SU-DHL-6 (cell line): ENCODE results near the gene MROH2B.

Experiments
- H2AFZ ChIP-seq: fragments of 200-600 bp; sonication (generic); 2 replicates; pipeline ENCODE4 v1.6.1; 2014; ENCODE audit warnings: low read depth, mild to moderate bottlenecking, moderate library complexity, mixed read lengths, antibody characterized with exemption, low read length; ENCODE audit not compliant: severe bottlenecking
- H3F3A ChIP-seq: fragments of 200-600 bp; shearing (Covaris generic); 2 replicates; pipeline ENCODE4 v1.6.0; 2016; ENCODE audit warnings: antibody characterized with exemption, mild to moderate bottlenecking; ENCODE audit not compliant: insufficient read depth
- H3K27ac ChIP-seq: fragments of 200-600 bp; sonication (generic); 2 replicates; pipeline ENCODE4 v1.5.1; 2016; ENCODE audit warnings: low read depth, mild to moderate bottlenecking, low read length, moderate library complexity, mixed read lengths
- H3K27me3 ChIP-seq: fragments of 200-600 bp; sonication (generic), shearing (Covaris generic); 2 replicates; pipeline ENCODE4 v1.6.0; 2014; ENCODE audit warnings: mild to moderate bottlenecking, low read length
- H3K36me3 ChIP-seq: fragments of 200-600 bp; sonication (generic); 2 replicates; pipeline ENCODE4 v1.6.1; 2014; ENCODE audit warnings: mild to moderate bottlenecking, low read length, mixed read lengths
- H3K4me2 ChIP-seq: fragments of 300-600, 200-600 bp; shearing (Covaris generic), sonication (generic); 2 replicates; pipeline ENCODE4 v1.6.0; 2014; ENCODE audit warnings: low read length, low read depth, mild to moderate bottlenecking; ENCODE audit not compliant: poor library complexity, severe bottlenecking
- H3K4me3 ChIP-seq: fragments of 200-600 bp; sonication (generic); 2 replicates; pipeline ENCODE4 v1.5.1; 2014; ENCODE audit warnings: antibody characterized with exemption, low read length, mild to moderate bottlenecking, mixed read lengths; ENCODE audit not compliant: insufficient read depth, poor library complexity, severe bottlenecking
- H3K79me2 ChIP-seq: fragments of 200-600 bp; sonication (generic); 2 replicates; pipeline ENCODE4 v1.6.1; 2014; ENCODE audit warnings: mild to moderate bottlenecking, low read length, moderate library complexity; ENCODE audit not compliant: insufficient read depth
- H3K9ac ChIP-seq: fragments of 200-600 bp; sonication (generic); 2 replicates; pipeline ENCODE4 v1.7.0; 2014; ENCODE audit warnings: mild to moderate bottlenecking, low read length
- H3K9me2 ChIP-seq: fragments of 200-600 bp; sonication (generic); replicated peaks from 2 replicates; pipeline ENCODE4 v1.6.1; 2014; ENCODE audit warnings: low read length; ENCODE audit not compliant: insufficient read depth
- H3K9me3 ChIP-seq: fragments of 200-600 bp; sonication (generic); 2 replicates; pipeline ENCODE4 v1.6.1; 2014; ENCODE audit warnings: low read length, mixed read lengths; ENCODE audit not compliant: insufficient read depth
- H4K20me1 ChIP-seq: fragments of 200-600 bp; sonication (generic); 2 replicates; pipeline ENCODE4 v1.6.1; 2014; ENCODE audit warnings: low read depth, mild to moderate bottlenecking, antibody characterized with exemption, low read length, moderate library complexity, mixed read lengths
- EZH2phosphoT487 ChIP-seq: fragments of 200-600 bp; sonication (generic), shearing (Covaris generic); conservative IDR thresholded peaks from 2 replicates; pipeline ENCODE4 v1.6.1; 2018; ENCODE audit warnings: mild to moderate bottlenecking, antibody characterized with exemption, low read length, moderate library complexity, mixed read lengths
- TF ChIP-seq, protein P1 (sequence below): fragments of 200-600 bp; sonication (generic); IDR thresholded peaks from one replicate; pipeline ENCODE4 v1.5.1; 2017; ENCODE audit warnings: antibody characterized with exemption, mild to moderate bottlenecking, low read length, moderate library complexity; ENCODE audit not compliant: insufficient read depth, poor library complexity, severe bottlenecking

MROH2B gene

GRCh38 chr5:40985501-40985900, 85.6 kb downstream of the MROH2B start:
- Histone ChIP-seq H3K27me3 (no peaks in the 10 kb centered on the region), H3K4me2 (no peak overlapping the region), H4K20me1 (no peaks in the 10 kb centered on the region), H3K79me2 (no peaks in the 10 kb centered on the region), H3K9me3 (no peaks in the 10 kb centered on the region), H3K9me2 (no peaks in the 10 kb centered on the region), H3F3A (no peaks in the 10 kb centered on the region), H3K27ac (no peak overlapping the region), H3K9ac (no peak overlapping the region), H3K4me3 (no peak overlapping the region), H3K36me3 (no peaks in the 10 kb centered on the region), H2AFZ (no peak overlapping the region)
- TF ChIP-seq, protein P1, sequence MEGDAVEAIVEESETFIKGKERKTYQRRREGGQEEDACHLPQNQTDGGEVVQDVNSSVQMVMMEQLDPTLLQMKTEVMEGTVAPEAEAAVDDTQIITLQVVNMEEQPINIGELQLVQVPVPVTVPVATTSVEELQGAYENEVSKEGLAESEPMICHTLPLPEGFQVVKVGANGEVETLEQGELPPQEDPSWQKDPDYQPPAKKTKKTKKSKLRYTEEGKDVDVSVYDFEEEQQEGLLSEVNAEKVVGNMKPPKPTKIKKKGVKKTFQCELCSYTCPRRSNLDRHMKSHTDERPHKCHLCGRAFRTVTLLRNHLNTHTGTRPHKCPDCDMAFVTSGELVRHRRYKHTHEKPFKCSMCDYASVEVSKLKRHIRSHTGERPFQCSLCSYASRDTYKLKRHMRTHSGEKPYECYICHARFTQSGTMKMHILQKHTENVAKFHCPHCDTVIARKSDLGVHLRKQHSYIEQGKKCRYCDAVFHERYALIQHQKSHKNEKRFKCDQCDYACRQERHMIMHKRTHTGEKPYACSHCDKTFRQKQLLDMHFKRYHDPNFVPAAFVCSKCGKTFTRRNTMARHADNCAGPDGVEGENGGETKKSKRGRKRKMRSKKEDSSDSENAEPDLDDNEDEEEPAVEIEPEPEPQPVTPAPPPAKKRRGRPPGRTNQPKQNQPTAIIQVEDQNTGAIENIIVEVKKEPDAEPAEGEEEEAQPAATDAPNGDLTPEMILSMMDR: no peak
- TF ChIP-seq EZH2phosphoT487: no peak

- H2AFZ ChIP-seq: no peak overlapping the region
- H3K4me3 ChIP-seq: no peak overlapping the region
- H4K20me1 ChIP-seq: no peaks in the 10 kb centered on the region
- H3K4me2 ChIP-seq: no peak overlapping the region
- H3K36me3 ChIP-seq: no peaks in the 10 kb centered on the region
- no peaks in the 10 kb centered on the region for H3F3A ChIP-seq
- H3K27ac ChIP-seq: no peak overlapping the region
- no peaks in the 10 kb centered on the region for H3K27me3 ChIP-seq
- H3K9me3 ChIP-seq: no peaks in the 10 kb centered on the region
- no peaks in the 10 kb centered on the region for H3K79me2 ChIP-seq
- no peaks in the 10 kb centered on the region for H3K9me2 ChIP-seq
- H3K9ac ChIP-seq: no peak overlapping the region
- TF ChIP-seq, protein P1: no peak
Measured at GRCh38 chr5:40984884-40985283, 86.3 kb downstream of the MROH2B start.

DNA sequence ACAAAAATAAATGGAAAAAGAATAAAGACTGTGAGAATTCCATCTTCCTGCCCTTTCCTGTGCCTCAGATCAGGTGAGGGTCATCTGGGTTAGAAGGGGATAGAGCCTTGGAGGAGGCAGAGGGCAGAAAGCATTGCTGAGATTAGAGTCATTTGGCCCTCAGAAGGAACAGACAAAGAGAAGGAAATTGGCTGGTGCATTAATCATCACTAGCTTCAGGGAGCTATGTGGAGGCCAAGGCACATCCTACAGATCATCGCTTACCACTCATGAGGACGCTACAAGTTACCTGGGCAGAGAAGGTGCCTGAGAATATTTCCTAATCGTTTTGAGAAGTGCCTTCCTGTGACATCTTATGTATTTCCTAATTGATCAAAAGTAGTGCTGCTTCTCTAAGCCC, 87.4 kb downstream of the MROH2B start:
- H3K79me2 ChIP-seq: no peaks in the 10 kb centered on the region
- TF ChIP-seq, protein P1: no peak
- no peak for TF ChIP-seq EZH2phosphoT487
- H4K20me1 ChIP-seq: no peaks in the 10 kb centered on the region
- no peaks in the 10 kb centered on the region for H3K9me3 ChIP-seq
- H3K4me3 ChIP-seq: no peak overlapping the region
- no peaks in the 10 kb centered on the region for H3K9me2 ChIP-seq
- no peak overlapping the region for H3K9ac ChIP-seq
- H2AFZ ChIP-seq: no peak overlapping the region
- H3K36me3 ChIP-seq: no peaks in the 10 kb centered on the region
- no peak overlapping the region for H3K4me2 ChIP-seq
- no peak overlapping the region for H3K27ac ChIP-seq
- no peaks in the 10 kb centered on the region for H3F3A ChIP-seq
- H3K27me3 ChIP-seq: no peaks in the 10 kb centered on the region

- Histone ChIP-seq H3K9me2 (no peaks in the 10 kb centered on the region), H3K4me3 (no peak overlapping the region), H3K4me2 (no peak overlapping the region), H2AFZ (no peak overlapping the region), H3F3A (no peaks in the 10 kb centered on the region), H3K36me3 (no peaks in the 10 kb centered on the region), H3K79me2 (no peaks in the 10 kb centered on the region), H3K9me3 (no peaks in the 10 kb centered on the region), H3K27ac (no peak overlapping the region), H3K9ac (no peak overlapping the region), H3K27me3 (no peaks in the 10 kb centered on the region), H4K20me1 (no peaks in the 10 kb centered on the region)
- TF ChIP-seq EZH2phosphoT487: no peak
- TF ChIP-seq, protein P1: no peak
Measured at GRCh38 chr5:40981420-40981819, 89.7 kb downstream of the MROH2B start.
